Coronary artery (tissue), 2 donors: ENCODE results near the gene CHST12.

Experiments used
- DNase-seq: peaks from one replicate; pipeline ENCODE4 v3.0.0-alpha.2; 2017; ENCODE audit warnings: low spot score
- H3K27ac ChIP-seq, 2 donors: fragments of 200-600 bp; sonication (generic); one replicate each; pipeline ENCODE4 v1.5.1; 2016 to 2019
- H3K4me3 ChIP-seq: fragments of 200-600 bp; sonication (generic); 2 replicates; pipeline ENCODE4 v1.5.1; 2016; ENCODE audit warnings: mild to moderate bottlenecking, moderate library complexity
- CTCF ChIP-seq: fragments of 200-600 bp; sonication (generic); IDR thresholded peaks from one replicate; pipeline ENCODE4 v1.5.1; 2019; ENCODE audit warnings: antibody characterized with exemption

Gene CHST12

GRCh38 chr7:2476298-2476697 is 72.9 kb downstream of the CHST12 start, which contains the start of gene GRIFIN:
TSS of gene GRIFIN (minus strand) at chr7:2476398. CDS start at chr7:2476383, 15 bp downstream.
- Histone ChIP-seq H3K27ac (no peak within 1 kb of the TSS), H3K4me3 (no peak within 1 kb of the TSS)
- DNase-seq: no peak
- TF ChIP-seq CTCF: no peak

- DNase-seq: no peak
- no peak for TF ChIP-seq CTCF
- H3K4me3 ChIP-seq: no peak overlapping the region
- no peak overlapping the region for H3K27ac ChIP-seq
Observed at GRCh38 chr7:2476776-2477446, 73.5 kb downstream of the CHST12 start.

- TF ChIP-seq CTCF: peak; percentile 54
- Histone ChIP-seq H3K4me3 (peak overlapping the region; percentile 48), H3K27ac (peak overlapping the region in 1 of 2 donors; percentile 16)
- DNase-seq: no peak
Observed at GRCh38 chr7:2477447-2478398, 74.3 kb downstream of the CHST12 start.

- no peak for TF ChIP-seq CTCF
- no peak for DNase-seq
- Histone ChIP-seq H3K27ac (peak overlapping the region in 1 of 2 donors; percentile 16), H3K4me3 (peak overlapping the region; percentile 50)
Observed at GRCh38 chr7:2478399-2478785, 75.0 kb downstream of the CHST12 start.

DNA sequence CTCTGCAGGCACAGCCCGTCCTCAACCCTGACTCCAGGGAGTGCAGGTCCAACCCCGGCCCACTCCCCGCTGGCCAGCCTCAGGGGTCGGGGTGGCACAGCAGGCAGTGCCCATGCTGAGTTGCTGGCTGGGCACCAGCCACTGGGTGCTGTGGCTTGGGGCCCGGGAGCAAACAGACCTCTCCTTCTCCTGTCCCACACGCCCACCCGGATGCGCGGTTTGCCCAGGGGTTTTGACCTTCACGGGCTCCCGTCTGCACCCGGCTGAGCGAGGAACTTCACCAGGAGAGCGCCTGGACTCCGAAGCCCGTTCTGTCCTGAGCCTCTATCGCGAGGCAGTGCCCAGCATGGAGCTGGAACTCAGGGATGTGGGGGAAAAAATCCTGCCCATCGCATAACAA is 75.4 kb downstream of the CHST12 start:
- no peak for TF ChIP-seq CTCF
- peak; percentile 69 for DNase-seq
- Histone ChIP-seq H3K27ac (no peak overlapping the region), H3K4me3 (peak overlapping the region; percentile 50)

- no peak for TF ChIP-seq CTCF
- Histone ChIP-seq H3K27ac (no peak overlapping the region), H3K4me3 (no peak overlapping the region)
- DNase-seq: no peak
Observed at GRCh38 chr7:2479276-2480069, 76.1 kb downstream of the CHST12 start.
